GM04504 (cell line): ENCODE data around the gene C19orf33.

Source experiments
- DNase-seq: peaks from one replicate; pipeline ENCODE4 v3.0.0-alpha.2; 2012; ENCODE audit warnings: low read depth

Gene C19orf33

DNA sequence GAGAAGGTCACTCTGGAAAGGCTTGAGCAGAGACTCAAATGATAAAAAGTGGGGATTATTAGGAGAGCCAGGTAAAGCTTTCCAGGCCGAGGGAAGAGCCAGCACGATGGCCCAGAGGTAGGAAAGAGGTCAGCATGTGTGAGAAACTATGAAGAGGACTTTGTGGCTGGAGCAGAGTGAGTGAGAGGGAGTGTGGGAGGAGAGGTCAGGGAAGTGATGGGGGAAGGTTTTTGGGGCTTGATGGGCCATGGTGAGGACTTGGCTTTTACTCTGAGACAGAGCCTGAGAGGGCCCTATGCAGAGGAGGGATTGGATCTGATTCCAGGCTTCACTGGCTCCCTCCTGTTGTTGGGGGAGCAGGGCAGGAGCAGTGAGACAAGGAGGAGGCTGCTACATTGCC, 36.9 kb downstream of the C19orf33 start:
- no peak for DNase-seq

GRCh38 chr19:38346837-38347236, 42.8 kb downstream of the C19orf33 start:
- DNase-seq, result no peak

DNA sequence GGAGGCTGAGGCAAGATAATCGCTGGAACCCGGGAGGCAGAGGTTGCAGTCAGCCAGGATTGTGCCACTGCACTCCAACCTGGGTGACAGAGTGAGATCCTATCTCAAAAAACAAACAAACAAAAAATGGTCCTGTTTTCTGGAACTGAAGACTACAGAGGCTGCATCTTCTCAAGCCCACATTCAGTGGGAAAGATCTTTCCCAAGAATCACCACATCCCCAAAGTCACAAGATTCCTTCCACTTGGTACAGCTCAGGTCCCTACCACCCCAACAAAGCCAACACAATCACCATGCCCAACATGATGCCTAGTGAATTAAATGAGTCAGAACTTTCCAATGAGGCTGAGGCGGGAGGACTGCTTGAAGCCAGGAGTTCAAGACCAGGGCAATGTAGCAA, 46.8 kb downstream of the C19orf33 start:
- DNase-seq, result no peak

GRCh38 chr19:38351865-38352395, 47.9 kb downstream of the C19orf33 start:
- DNase-seq, result no peak

DNA sequence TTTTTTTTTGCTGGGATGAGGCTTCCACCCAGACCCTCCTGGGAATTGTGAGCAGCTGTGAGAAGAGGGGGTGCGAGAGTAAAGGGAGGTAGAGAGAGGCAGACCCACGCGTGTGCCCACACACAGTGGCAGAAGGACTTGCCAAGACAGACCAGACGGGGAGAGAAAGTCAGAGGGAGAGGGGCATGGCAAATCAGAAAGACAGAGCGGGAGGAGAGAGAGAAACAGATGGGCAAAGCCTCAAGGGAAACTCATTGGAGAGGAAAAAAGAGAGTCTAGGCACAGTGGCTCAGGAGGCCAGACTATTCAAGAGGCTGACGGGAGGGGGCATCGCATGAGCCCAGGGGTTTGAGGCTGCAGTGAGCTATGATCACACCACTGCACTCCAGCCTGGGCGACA, 48.6 kb downstream of the C19orf33 start:
- DNase-seq, result no peak
